22Rv1 (cell line): Measurements from ENCODE around the gene SHD.
A peak's percentile ranks its signal among the peaks of the same experiment; 100 is the strongest.

Experiments used
- ZFX ChIP-seq: fragments of 450-650 bp; IDR thresholded peaks from 2 replicates; pipeline ENCODE4 v1.6.1; 2017; ENCODE audit warnings: antibody characterized with exemption, borderline replicate concordance
- TF ChIP-seq, protein P1 (sequence below): fragments of 450-650 bp; IDR thresholded peaks from 2 replicates; pipeline ENCODE4 v1.5.1; 2017; ENCODE audit warnings: mild to moderate bottlenecking

DNA sequence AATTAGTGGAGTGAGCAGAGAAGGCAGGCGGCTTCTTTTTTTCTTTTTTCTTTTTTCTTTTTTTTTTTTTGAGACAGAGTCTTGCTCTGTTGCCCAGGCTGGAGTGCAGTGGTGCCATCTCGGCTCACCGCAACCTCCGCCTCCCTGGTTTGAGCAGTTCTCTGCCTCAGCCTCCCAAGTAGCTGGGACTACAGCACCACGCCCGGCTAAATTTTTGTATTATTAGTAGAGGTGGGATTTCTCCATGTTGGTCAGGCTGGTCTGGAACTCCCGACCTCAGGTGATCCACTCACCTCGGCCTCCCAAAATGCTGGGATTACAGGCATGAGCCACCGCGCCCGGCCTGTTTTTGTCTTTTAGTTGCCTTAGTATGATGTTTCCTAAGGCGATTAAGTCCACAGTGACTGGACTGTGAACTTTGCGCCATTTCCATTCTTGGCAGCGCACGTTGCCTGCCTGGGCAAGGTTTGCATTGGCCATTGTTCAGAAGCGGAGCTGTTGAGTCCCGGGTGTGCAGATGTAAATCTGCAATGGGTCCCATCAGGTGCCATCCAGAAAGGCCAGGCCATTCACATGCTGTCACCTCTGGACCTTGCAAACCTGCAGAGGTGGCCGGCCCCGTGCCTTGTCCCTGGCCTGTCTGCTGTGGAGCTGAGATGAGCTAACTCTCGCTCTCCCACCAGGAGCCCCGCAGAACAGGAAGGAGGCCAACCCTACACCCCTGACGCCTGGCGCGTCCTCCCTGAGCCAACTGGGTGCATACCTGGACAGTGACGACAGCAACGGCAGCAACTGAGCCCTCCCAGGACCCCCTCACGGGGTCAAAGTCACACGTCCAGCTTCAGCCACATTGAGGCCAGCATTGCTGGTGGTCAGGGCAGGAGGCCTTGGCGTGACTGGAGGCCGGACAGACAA lies 10.9 kb upstream of the SHD start:
- TF ChIP-seq, protein P1, sequence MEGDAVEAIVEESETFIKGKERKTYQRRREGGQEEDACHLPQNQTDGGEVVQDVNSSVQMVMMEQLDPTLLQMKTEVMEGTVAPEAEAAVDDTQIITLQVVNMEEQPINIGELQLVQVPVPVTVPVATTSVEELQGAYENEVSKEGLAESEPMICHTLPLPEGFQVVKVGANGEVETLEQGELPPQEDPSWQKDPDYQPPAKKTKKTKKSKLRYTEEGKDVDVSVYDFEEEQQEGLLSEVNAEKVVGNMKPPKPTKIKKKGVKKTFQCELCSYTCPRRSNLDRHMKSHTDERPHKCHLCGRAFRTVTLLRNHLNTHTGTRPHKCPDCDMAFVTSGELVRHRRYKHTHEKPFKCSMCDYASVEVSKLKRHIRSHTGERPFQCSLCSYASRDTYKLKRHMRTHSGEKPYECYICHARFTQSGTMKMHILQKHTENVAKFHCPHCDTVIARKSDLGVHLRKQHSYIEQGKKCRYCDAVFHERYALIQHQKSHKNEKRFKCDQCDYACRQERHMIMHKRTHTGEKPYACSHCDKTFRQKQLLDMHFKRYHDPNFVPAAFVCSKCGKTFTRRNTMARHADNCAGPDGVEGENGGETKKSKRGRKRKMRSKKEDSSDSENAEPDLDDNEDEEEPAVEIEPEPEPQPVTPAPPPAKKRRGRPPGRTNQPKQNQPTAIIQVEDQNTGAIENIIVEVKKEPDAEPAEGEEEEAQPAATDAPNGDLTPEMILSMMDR = peak; percentile 58
- no peak for TF ChIP-seq ZFX
